DMS79 (cell line): ENCODE measurements around the gene OR4K15.
"Not testable (repeated sequence)": the region's sequence is repeated elsewhere in the genome, so short reads cannot be mapped to it uniquely, and the experiment has no call there.

Experiments
- DNase-seq: peaks from one replicate; lab custom pipeline; 2025; lab: John Stamatoyannopoulos, UW

Gene OR4K15, protein sequence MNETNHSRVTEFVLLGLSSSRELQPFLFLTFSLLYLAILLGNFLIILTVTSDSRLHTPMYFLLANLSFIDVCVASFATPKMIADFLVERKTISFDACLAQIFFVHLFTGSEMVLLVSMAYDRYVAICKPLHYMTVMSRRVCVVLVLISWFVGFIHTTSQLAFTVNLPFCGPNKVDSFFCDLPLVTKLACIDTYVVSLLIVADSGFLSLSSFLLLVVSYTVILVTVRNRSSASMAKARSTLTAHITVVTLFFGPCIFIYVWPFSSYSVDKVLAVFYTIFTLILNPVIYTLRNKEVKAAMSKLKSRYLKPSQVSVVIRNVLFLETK

GRCh38 chr14:19975291-19975690 is at the start of gene OR4K15:
TSS of gene OR4K15 (plus strand) at chr14:19975591. CDS start at chr14:19975591, 0 bp downstream.
- no peak for DNase-seq

- DNase-seq, result no peak
Observed at GRCh38 chr14:19930617-19931016, 44.8 kb upstream of the OR4K15 start, which contains the start of gene OR4K1. TSS of gene OR4K1 (plus strand) at chr14:19930917. CDS start at chr14:19935667, 4,750 bp downstream.

- DNase-seq, result no peak
Observed at GRCh38 chr14:19941668-19942067, 33.7 kb upstream of the OR4K15 start.

- DNase-seq, result no peak
Observed at GRCh38 chr14:19947413-19948090, 27.8 kb upstream of the OR4K15 start.

DNA sequence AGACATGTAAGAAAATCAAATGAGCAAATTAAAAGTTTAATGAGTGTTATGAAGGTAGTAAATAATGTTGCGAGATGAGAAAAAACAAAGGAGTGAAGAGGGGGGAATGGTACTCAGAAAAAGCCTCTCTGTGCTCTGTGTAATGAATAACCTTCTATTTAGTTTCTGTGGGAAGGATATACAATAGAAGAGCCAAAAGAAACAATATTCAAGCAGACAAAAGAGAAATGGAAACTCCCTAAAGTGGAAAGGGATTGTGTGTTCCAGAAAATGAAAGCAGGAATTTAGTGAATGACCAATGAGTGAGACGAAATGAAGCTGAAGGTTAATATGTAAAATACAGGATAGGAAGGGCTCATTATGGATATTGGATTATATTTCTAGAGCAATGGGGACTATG is 26.2 kb upstream of the OR4K15 start:
- no peak for DNase-seq

- DNase-seq, result not testable (repeated sequence)
Observed at GRCh38 chr14:19969735-19970134, 5.7 kb upstream of the OR4K15 start.

DNA sequence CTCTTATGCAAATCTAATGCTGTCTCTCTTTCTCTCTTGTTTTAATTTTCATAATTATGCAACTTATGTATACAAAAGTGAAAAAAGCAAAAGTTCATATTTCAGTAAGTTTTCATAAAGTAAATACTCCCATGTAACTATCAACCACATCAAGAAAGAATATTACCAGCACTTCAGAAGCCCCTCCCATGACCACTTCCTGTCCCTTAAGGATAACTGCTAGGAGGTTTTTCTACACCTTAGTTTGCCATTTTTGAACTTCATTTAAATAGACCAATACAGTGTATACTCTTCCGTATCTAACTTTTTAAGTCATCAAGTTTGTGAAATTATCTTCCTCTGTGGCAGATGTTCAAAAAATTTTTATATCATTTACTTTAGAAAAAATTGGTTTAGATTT is 547 bp upstream of the OR4K15 start:
- DNase-seq, result no peak

- no peak for DNase-seq
Observed at GRCh38 chr14:19993438-19993837, 18.0 kb downstream of the OR4K15 start.

GRCh38 chr14:20001863-20002262 is 26.5 kb downstream of the OR4K15 start, which contains the start of gene OR4Q2:
TSS of gene OR4Q2 (plus strand) at chr14:20002163.
- no peak for DNase-seq

- DNase-seq, result no peak
Observed at GRCh38 chr14:20002319-20002718, 26.9 kb downstream of the OR4K15 start.

DNA sequence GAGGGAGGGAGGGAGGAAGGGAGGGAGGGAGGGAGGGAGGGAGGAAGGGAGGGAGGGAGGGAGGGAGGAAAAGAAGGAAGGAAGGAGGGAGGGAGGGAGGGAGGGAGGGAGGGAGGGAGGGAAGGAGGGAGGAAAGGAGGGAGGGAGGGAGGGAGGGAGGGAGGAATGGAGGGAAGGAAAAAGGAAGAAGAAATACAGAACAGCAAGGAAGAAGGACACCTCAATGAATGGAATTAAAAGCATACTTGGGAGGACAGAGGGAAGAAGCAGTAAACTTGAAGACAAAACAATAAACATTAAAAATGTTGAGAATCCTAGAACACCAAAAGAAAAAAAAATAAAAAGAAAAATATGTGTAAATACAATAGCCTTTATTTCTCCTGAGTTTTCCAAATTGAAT is 32.8 kb downstream of the OR4K15 start:
- no peak for DNase-seq

DNA sequence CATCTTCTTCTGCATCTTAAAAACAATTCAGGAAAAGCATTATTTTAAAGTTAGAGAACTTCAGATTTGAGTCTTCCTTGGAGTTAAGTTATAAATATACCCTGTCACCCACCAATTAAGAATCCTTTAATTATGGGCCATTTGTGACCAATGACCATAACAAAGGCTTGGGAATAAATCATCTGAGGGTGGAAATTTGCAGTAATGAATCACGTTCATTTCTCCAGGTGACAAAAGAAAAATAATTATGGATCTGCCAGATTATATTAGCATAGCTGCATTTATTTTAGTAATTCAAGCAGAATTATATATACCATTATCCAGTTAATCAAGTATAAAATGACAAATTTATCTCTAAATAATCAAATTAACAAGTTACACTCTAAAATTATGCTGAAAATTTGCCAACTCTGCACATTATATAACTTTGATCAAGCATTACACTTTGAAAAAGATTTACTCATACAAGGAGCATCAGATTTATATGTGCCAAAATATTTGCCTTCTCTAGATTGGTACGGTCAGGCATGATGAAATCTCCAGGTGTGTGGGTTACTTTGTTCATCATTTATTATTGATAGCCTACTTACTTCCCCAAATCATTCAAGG is 44.0 kb downstream of the OR4K15 start, which contains the start of gene OR4K14:
TSS of gene OR4K14 (minus strand) at position 51 of the 609 bp plus-strand sequence. CDS start 4,114 bp downstream, outside the sequence.
- no peak for DNase-seq
